ENCODE results near the gene EIF3F. TPM values are rescaled to one million over a fixed set of nuclear protein-coding genes. Genes with fewer than 3 reads are reported as not detected.

EIF3F gene
- total RNA-seq, 2 donors from 2014 or later: 229 to 242 TPM

GRCh38 chr11:7967826-7968225 is 19.3 kb upstream of the EIF3F start:
- intact Hi-C loops (cut with DNase I): no loop called here
- H3K4me3 ChIP-seq: no peak overlapping the region
- H3K27ac ChIP-seq: no peak overlapping the region
- no peaks in the 10 kb centered on the region for H3K36me3 ChIP-seq
- no peak for TF ChIP-seq CTCF (IDR thresholded peaks at IDR 0.05)
- no peak overlapping the region for H3K9ac ChIP-seq (ENCODE audit: low read depth in 2 of 2, low read length in 2 of 2)
- H3K4me1 ChIP-seq: no peaks in the 10 kb centered on the region
- H3K27me3 ChIP-seq: no peaks in the 10 kb centered on the region
- H3K9me3 ChIP-seq: no peaks in the 10 kb centered on the region
- no peak for DNase-seq

- Histone ChIP-seq H3K4me3 (no peak overlapping the region), H3K27me3 (no peaks in the 10 kb centered on the region)
- intact Hi-C loops (cut with DNase I): no loop called here
These were observed 18.5 kb upstream of the EIF3F start for GRCh38 chr11:7968686-7969085.

GRCh38 chr11:7969756-7970646 is 17.1 kb upstream of the EIF3F start:
- H3K9me3 ChIP-seq: no peaks in the 10 kb centered on the region
- no peak for TF ChIP-seq CTCF (IDR thresholded peaks at IDR 0.05)
- no peak overlapping the region for H3K27ac ChIP-seq
- no peaks in the 10 kb centered on the region for H3K36me3 ChIP-seq
- H3K27me3 ChIP-seq: no peaks in the 10 kb centered on the region
- no peaks in the 10 kb centered on the region for H3K4me1 ChIP-seq
- no peak overlapping the region for H3K4me3 ChIP-seq
- H3K9ac ChIP-seq (ENCODE audit: low read depth in 2 of 2, low read length in 2 of 2): no peak overlapping the region
- intact Hi-C loops (cut with DNase I): no loop called here
- DNase-seq: no peak

More at GRCh38 chr11:7968686-7969085, 18.5 kb upstream of the EIF3F start:
- DNase-seq: no peak
- Histone ChIP-seq H3K27ac (no peak overlapping the region), H3K9me3 (no peaks in the 10 kb centered on the region), H3K4me1 (no peaks in the 10 kb centered on the region), H3K9ac (ENCODE audit: low read depth in 2 of 2, low read length in 2 of 2) (no peak overlapping the region), H3K36me3 (no peaks in the 10 kb centered on the region)
- no peak for TF ChIP-seq CTCF (IDR thresholded peaks at IDR 0.05)

- Histone ChIP-seq H3K9me3 (no peaks in the 10 kb centered on the region), H3K4me3 (no peak overlapping the region), H3K4me1 (no peaks in the 10 kb centered on the region), H3K36me3 (no peaks in the 10 kb centered on the region), H3K9ac (ENCODE audit: low read depth in 2 of 2, low read length in 2 of 2) (no peak overlapping the region), H3K27me3 (no peaks in the 10 kb centered on the region), H3K27ac (no peak overlapping the region)
- DNase-seq: no peak
- intact Hi-C loops (cut with DNase I): no loop called here
- TF ChIP-seq CTCF (IDR thresholded peaks at IDR 0.05): no peak
These were observed 15.3 kb upstream of the EIF3F start for GRCh38 chr11:7971846-7972245.

GRCh38 chr11:7973011-7973410 is 14.1 kb upstream of the EIF3F start:
- H3K36me3 ChIP-seq: no peaks in the 10 kb centered on the region
- H3K4me3 ChIP-seq: no peak overlapping the region
- H3K9ac ChIP-seq (ENCODE audit: low read depth in 2 of 2, low read length in 2 of 2): no peak overlapping the region
- H3K27ac ChIP-seq: no peak overlapping the region
- H3K27me3 ChIP-seq: no peaks in the 10 kb centered on the region
- no peak for DNase-seq
- H3K4me1 ChIP-seq: no peaks in the 10 kb centered on the region
- intact Hi-C loops (cut with DNase I): no loop called here
- H3K9me3 ChIP-seq: no peaks in the 10 kb centered on the region
- no peak for TF ChIP-seq CTCF (IDR thresholded peaks at IDR 0.05)

Measured in colonic mucosa (tissue), 4 donors.